GM19397 (cell line): ENCODE data around the gene CMPK1.

Experiments used
- ATAC-seq: cut with Tn5 transposase; IDR thresholded peaks from one replicate; pipeline ENCODE4 v1.9.1; 2021; ENCODE audit warnings: mild to moderate bottlenecking, moderate library complexity; ENCODE audit not compliant: unreplicated experiment

CMPK1 gene

DNA sequence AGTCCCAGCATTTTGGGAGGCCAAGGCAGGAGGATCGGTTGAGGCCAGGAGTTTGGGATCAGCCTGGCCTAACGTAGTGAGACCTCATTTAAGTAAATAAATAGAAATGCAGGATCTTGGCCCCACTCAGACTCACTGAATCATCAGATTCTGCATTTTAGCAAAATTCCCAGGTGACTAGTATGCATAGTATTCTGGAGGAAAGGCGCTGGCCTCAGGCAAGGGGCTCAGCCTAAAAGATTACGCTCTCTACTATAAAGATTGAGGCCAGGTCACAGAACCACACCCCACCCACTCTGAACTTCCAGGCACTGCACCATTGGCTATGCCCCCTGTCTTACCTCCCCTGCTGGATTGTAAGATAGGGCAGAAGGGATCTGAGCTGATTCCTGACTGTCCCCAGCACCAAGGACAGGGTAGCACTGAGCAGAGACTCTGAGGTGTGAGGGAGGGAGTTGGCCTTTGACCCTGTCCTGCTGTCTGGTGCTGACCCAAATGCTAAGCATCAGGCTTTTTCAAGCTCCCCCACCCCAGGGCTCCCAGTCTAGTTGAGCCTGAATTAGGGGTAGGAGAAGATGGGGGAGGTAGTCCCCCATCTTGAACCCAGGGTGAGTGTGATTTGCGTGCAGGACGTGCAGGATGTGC is 85.2 kb downstream of the CMPK1 start:
- no peak for ATAC-seq

DNA sequence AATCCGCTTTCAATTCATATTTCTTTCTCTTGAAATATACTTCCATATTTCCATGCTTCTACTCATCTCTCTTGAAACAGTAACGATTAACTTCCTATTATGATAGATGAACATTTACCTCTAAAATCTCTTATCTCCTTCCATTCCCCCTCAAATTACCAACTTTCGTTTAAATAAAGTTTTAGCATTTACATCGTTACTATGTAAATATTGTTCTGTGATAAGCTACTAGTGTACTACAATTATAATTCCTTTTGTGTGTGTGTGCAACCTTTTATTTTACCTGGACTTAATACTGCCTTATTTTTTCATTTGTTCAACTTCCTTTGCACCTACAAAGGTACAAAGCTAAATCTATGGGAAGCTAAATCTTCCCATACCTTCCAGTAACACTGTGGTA is 87.0 kb downstream of the CMPK1 start:
- no peak for ATAC-seq

DNA sequence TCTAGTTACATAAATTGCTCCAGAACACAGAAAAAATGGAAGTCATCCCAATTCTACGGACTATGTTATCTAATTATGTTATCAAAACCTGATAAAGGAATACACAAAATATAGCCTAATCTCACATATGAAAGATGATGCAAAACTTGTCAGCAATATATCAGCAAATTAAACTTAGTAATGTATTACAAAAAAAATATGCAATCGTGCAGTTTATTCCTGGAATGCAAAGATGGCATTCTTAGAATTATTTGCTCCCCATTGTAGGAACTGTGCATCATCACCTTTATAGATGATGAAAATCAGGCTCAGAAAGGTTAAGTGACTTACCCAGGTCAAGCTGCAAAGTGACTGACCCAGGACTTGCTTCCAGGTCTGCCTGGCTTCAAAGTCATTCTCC is 90.3 kb downstream of the CMPK1 start:
- ATAC-seq = no peak

DNA sequence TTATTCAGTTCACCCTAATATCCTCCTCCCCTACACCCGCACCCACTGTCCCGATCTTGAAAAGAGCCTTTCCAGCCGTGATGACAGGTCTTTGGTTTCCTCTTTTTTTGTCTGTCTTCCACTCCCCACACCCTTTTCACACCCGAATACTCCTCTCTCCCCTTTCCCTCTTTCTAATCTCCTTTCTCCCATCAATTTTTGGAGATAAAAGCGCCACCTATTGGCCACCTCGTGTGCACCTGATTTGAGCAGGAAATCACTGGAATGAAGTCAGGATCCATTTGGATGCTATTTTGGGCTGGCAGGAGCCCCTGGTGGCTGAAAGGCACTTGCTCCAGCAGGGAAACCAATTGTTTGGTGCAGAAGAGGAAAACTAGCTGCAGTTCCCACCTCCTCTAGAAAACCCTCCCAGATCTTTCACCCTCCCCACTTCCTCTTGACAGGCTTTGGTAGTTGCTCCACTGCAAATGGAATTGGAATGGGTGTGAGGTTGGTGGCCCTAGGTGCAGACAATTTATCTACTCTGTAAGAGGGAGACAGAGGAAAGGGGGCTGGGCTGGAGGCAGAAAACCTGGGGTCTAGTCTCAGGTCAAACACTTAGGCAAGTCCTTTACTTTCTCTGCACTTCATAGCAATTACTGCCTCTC is 90.9 kb downstream of the CMPK1 start:
- ATAC-seq = no peak
